Astrocyte of the cerebellum (primary cell): ENCODE data around the gene ICAM3.
A peak's percentile ranks its signal among the peaks of the same experiment; 100 is the strongest.

Source experiments
- DNase-seq: peaks from one replicate; pipeline ENCODE4 v3.0.0-alpha.2; 2011; ENCODE audit warnings: low read depth
- H3K4me3 ChIP-seq: 2 replicates; pipeline ENCODE4 v1.5.1; 2011; ENCODE audit warnings: mild to moderate bottlenecking, low read depth, low read length, moderate library complexity
- in situ Hi-C: cut with HindIII; loops from 2 replicates; pipeline ENCODE4 v1.10.0; 2017; ENCODE audit warnings: low sequenced_read_pairs
- TF ChIP-seq, protein P1 (sequence below): IDR thresholded peaks from 2 replicates; pipeline ENCODE4 v1.5.1; 2012; ENCODE audit warnings: low read length, low read depth, moderate library complexity, mild to moderate bottlenecking; ENCODE audit errors: missing control alignments

Gene ICAM3

DNA sequence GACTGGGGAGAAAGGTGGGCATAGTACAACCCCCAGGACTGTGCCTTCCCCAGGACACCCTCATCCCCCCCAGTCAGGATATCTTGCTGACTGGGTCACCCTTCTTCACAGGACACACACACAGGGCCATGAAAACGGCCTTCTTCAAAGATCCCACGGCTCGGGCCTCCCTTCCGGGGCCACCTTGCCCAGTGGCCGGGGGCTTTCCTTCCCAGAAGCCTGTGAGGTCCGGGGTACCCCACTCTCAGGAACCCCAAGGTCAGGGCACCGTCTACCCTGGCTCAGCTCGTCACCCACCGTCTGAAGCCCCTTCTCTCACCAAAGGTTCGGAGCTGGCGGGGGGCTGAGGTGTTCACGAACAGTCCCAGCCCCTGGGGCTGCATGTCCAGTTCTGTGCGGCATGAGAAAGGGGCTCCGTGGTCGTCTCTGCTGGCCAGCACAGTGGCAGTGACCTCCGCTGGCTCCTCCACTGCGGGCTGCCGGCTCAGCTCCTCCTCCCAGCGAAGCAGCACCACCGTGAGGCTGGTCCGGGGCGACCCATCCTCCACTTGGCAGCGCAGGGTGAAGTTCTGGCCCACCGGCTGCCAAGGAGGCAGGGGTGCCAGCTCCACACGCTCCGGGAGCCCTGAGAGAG, 4.0 kb downstream of the ICAM3 start:
- peak overlapping the region; percentile 68 for H3K4me3 ChIP-seq
- TF ChIP-seq, protein P1, sequence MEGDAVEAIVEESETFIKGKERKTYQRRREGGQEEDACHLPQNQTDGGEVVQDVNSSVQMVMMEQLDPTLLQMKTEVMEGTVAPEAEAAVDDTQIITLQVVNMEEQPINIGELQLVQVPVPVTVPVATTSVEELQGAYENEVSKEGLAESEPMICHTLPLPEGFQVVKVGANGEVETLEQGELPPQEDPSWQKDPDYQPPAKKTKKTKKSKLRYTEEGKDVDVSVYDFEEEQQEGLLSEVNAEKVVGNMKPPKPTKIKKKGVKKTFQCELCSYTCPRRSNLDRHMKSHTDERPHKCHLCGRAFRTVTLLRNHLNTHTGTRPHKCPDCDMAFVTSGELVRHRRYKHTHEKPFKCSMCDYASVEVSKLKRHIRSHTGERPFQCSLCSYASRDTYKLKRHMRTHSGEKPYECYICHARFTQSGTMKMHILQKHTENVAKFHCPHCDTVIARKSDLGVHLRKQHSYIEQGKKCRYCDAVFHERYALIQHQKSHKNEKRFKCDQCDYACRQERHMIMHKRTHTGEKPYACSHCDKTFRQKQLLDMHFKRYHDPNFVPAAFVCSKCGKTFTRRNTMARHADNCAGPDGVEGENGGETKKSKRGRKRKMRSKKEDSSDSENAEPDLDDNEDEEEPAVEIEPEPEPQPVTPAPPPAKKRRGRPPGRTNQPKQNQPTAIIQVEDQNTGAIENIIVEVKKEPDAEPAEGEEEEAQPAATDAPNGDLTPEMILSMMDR = no peak

DNA sequence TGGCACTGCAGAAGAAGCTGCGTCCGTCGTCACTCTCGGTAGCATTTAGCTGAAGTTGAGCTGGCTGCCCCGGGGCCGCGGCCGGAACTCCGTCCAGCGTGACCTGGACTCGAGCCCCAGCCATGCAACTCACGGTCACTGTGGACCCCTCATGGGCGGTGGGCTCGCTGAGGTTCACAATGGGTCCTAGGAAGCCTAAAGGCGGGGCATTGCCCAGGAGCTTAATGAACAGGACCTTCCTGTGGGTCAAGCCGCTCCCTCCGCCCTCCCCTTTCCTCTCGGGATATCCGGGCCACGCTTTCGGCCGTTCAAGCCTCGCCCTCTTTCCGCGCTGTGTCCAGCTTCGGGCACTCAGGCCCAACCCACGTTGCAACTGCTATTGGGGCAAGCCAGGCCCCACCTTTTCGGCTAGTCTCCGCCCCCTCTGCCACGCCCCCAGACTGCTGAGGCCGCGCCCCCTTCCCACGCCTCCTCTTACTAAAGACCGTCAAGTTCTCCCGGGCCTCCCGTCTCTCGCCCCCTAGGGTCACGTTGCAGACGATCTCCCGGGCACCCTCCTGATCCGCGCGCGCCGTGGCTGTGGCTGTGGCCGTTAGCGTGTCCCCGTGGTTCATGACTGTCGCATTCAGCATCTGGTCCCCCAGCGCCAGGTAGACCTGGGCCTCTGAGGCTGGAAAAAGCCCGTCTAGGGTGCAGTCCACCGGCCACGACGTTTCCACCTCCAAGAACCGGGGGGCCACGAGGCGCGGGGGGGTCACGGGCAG, 4.7 kb downstream of the ICAM3 start:
- in situ Hi-C loops = no loop called here
- DNase-seq = peak; percentile 82
- peak overlapping the region; percentile 68 for H3K4me3 ChIP-seq
- TF ChIP-seq, protein P1 = no peak

More for the DNA sequence above, 4.0 kb downstream of the ICAM3 start:
- in situ Hi-C loops = no loop called here
- no peak for DNase-seq

DNA sequence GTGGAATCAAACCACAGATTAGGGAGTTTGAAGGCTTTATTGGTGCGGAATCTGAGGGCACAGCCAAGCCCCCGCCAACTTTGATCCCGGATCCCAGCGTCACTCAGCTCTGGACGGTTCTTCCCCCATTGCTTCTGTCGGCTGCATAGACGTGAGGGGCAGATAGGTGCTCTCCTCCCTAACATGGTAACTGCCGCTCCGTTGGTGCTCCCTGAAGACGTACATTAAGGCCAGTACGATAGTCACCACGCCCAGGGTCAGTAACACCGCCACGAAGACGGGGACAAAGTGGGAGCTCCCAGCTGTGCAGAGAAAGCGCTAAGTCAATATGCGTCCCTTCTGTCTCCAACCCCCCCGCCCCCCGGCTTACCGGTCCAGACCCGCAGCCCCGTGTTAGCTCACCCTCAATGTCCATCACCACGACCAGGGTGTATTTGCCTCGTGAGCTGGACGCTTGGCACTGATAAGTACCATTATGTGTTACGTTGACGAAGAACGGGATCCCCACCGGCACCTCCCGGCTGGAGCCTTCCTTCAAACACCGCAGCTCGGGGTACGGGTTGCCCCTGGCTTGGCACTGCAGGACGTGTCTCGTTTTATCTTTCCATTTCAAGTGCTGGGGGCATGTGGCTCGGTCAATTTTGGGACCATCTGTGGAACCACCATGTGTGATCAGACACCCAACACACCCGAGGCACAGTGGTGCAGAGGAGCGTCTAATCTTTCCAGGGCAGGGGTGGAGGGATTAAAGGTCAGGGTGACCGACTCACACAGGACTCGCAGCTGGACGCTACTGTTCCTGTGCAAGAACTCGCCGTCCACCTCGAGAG, 5.5 kb downstream of the ICAM3 start:
- no peak for DNase-seq
- TF ChIP-seq, protein P1 = no peak
- in situ Hi-C loops = no loop called here
- H3K4me3 ChIP-seq = peak overlapping the region; percentile 68

DNA sequence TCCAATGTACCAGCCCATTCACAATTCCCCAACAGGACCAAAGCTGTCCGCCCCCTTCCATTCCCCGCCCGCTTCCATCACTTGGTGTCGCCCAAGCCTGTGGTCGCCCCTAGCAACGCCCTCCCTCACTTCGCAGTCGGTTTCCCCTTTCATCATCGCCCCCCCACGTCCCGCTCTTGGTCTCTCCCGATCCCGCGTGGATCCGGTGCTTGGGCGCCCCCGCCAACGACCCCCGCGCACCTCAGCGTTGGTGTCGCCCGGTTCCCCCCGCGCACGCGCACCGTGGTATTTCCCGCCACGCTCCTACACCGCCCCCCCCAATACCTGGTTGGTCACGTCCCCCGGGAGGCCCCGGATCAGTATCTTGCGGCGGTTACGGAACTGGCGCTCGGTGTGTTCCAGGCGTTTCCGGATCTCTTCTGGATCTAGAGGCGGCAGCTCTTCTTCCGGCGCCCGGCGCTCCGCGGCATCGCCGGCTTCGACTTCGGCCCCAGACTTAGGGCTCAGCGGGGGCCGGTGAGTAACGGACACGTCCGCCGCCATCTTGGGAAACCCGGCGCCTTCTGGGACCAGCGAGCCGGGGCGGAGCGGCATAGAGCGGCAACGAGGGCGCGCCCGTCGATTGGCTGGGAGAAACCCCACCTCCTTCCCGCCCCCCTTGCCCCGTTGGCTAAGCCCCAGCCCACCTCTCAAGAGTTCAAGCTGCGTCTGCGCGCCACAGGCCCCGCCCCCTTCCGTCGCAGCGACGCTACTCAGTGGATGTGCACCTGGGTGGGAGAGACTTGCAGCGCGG, 6.3 kb downstream of the ICAM3 start, which contains the start of gene RAVER1:
Gene RAVER1, minus strand, starts transcription at position 565 of the 793 bp plus-strand sequence. Its CDS starts 22 bp downstream, at position 543.
- TF ChIP-seq, protein P1 = no peak
- H3K4me3 ChIP-seq = peak within 1 kb of the TSS; percentile 68
- in situ Hi-C loops = no loop called here
- peak; percentile 95 for DNase-seq

DNA sequence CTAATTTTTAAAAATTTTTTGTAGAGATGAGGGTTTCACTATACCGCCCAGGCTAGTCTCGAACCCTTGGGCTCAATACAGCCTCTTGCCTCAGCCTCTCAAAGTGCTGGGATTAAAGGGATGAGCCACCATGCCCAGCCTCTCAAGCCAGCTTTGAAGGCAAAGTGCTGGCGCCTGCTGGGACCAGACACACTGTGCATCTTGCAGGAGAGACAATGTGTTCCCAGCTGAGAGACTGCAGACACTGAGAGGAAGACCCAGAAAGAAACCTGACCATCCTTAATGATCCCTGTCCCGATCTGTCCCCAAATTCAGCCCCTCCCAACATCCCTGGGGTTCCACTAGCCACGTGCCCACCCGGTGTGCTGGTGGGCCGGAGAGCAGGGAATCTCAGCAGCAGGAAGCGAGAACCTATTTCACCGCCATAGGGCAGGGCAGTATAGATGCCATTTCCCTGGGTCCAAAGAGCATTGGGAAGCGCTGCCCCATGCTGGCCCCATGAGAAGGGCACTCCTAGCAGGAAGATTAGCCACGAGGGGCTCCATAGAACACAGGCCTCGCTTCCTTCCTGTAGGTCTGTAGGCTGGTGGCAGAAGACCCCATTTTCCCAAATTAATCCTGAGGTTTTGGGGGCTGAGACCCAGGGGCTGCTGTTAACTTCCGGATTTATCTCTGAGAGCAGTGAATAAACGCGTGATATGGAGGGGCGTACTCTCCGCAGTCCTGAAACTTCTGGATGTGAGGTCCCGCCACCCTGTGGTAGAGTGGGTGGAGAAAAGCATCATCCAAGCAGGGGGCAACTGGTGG, 7.1 kb downstream of the ICAM3 start:
- H3K4me3 ChIP-seq = peak overlapping the region; percentile 68
- no peak for DNase-seq
- TF ChIP-seq, protein P1 = no peak
- in situ Hi-C loops = no loop called here
